Glutamatergic neuron (in vitro differentiated cells): ENCODE measurements around the gene GTPBP6. TPM values are rescaled to one million over a fixed set of nuclear protein-coding genes. Genes with fewer than 3 reads are reported as not detected.
"Not testable (repeated sequence)": the region's sequence is repeated elsewhere in the genome, so short reads cannot be mapped to it uniquely, and the experiment has no call there.

Source experiments
- DNase-seq: peaks from one replicate; pipeline ENCODE4 v3.0.0; 2022
- H3K27ac Mint-ChIP-seq: one replicate; pipeline ENCODE4 v1.8.0; 2020; ENCODE audit warnings: mild to moderate bottlenecking, mixed read lengths, inconsistent platforms; ENCODE audit not compliant: unreplicated experiment
- H3K27me3 Mint-ChIP-seq: one replicate; pipeline ENCODE4 v1.8.0; 2020; ENCODE audit warnings: mild to moderate bottlenecking, moderate library complexity, mixed read lengths, inconsistent platforms; ENCODE audit not compliant: unreplicated experiment
- H3K36me3 Mint-ChIP-seq: one replicate; pipeline ENCODE4 v1.8.0; 2020; ENCODE audit warnings: mild to moderate bottlenecking, mixed read lengths, inconsistent platforms; ENCODE audit not compliant: unreplicated experiment
- H3K4me1 Mint-ChIP-seq: one replicate; pipeline ENCODE4 v1.8.0; 2020; ENCODE audit warnings: mild to moderate bottlenecking, low read depth, mixed read lengths, inconsistent platforms; ENCODE audit not compliant: unreplicated experiment
- H3K4me3 Mint-ChIP-seq: one replicate; pipeline ENCODE4 v1.8.0; 2020; ENCODE audit warnings: mild to moderate bottlenecking, mixed read lengths, inconsistent platforms; ENCODE audit not compliant: unreplicated experiment
- H3K9me3 Mint-ChIP-seq: one replicate; pipeline ENCODE4 v1.8.0; 2020; ENCODE audit warnings: mild to moderate bottlenecking, moderate library complexity, mixed read lengths, inconsistent platforms; ENCODE audit not compliant: unreplicated experiment
- total RNA-seq: library from RNA; stranded (reverse); fragmentation: NEBNext Ultra II Directional; extraction: Animal tissue kit (Norgen Biotek cat#: 25700); gene quantifications from one replicate; pipeline ENCODE4 v1.2.1, GENCODE V29; 2021; ENCODE audit not compliant: unreplicated experiment
- TF ChIP-seq, protein P1 (sequence below): fragments of 200-600 bp; sonication (generic); IDR thresholded peaks from one replicate; pipeline ENCODE4 v1.5.0; 2021; ENCODE audit not compliant: partially characterized antibody, unreplicated experiment

The GTPBP6 gene
- total RNA-seq, 1 donor from 2014 or later, result 52.3 TPM

DNA sequence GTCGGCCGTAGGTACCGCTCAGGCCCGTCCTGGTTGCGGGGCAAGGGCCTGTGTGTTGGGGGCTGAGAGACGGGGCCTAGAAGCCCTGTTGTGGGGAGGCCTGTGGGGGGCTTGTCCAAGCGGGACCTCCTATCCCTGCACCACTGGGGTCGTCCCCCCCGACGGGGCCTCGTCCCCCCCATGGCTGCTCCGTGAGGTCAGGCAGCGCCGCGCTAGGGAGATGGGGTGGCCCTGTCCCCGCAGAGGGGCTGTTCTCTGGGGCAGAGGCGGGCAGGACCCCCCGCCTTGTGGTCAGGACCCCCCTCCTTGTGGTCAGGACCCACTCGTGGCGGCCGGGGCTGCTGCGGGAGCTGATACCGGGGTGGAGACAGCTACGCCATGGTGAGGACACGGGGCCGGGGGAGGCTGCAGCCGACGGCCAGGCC, 12.1 kb upstream of the GTPBP6 start:
- Mint-ChIP-seq H3K4me1 (no peaks in the 10 kb centered on the region), H3K27ac (no peak overlapping the region)

DNA sequence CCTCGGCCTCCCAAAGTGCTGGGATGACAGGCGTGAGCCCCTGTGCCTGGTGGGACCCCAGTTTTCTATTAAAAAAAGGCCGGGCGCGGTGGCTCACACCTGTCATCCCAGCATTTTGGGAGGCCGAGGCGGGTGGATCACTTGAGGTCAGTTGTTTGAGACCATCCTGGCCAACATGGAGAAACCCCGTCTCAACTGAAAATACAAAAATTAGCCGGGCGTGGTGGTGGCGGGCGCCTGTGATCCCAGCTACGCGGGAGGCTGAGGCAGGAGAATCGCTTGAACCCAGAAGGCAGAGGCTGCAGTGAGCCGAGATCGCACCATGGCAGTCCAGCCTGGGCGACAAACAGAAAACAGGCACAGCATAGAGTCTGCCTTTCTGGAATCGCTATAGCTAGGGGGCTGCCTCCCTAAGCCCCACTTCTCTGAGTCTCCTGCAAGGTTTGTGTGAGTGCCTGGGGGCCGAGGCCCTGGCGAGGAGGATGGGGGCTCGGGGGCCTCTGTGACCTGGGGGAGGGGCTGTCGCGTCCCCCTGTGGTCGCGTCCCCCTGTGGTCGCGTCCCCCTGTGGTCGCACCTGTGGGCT, 11.6 kb upstream of the GTPBP6 start:
- H3K27ac Mint-ChIP-seq, H3K27me3 Mint-ChIP-seq, H3K4me3 Mint-ChIP-seq, H3K4me1 Mint-ChIP-seq, H3K36me3 Mint-ChIP-seq, H3K9me3 Mint-ChIP-seq: not testable (repeated sequence)
- DNase-seq, result peak; percentile 12

More for the DNA sequence above, 12.1 kb upstream of the GTPBP6 start:
- DNase-seq, result peak; percentile 17
- peaks cover 4% of the 10 kb centered on the region for H3K9me3 Mint-ChIP-seq
- TF ChIP-seq, protein P1, sequence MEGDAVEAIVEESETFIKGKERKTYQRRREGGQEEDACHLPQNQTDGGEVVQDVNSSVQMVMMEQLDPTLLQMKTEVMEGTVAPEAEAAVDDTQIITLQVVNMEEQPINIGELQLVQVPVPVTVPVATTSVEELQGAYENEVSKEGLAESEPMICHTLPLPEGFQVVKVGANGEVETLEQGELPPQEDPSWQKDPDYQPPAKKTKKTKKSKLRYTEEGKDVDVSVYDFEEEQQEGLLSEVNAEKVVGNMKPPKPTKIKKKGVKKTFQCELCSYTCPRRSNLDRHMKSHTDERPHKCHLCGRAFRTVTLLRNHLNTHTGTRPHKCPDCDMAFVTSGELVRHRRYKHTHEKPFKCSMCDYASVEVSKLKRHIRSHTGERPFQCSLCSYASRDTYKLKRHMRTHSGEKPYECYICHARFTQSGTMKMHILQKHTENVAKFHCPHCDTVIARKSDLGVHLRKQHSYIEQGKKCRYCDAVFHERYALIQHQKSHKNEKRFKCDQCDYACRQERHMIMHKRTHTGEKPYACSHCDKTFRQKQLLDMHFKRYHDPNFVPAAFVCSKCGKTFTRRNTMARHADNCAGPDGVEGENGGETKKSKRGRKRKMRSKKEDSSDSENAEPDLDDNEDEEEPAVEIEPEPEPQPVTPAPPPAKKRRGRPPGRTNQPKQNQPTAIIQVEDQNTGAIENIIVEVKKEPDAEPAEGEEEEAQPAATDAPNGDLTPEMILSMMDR, result no peak
- peaks cover 10% of the 10 kb centered on the region for H3K27me3 Mint-ChIP-seq
- H3K36me3 Mint-ChIP-seq, result no peaks in the 10 kb centered on the region
- no peak overlapping the region for H3K4me3 Mint-ChIP-seq

- Mint-ChIP-seq H3K27me3 (peaks cover 10% of the 10 kb centered on the region), H3K9me3 (peaks cover 1% of the 10 kb centered on the region), H3K27ac (no peak overlapping the region), H3K4me3 (no peak overlapping the region), H3K36me3 (no peaks in the 10 kb centered on the region), H3K4me1 (peaks cover 2% of the 10 kb centered on the region)
- peak; percentile 19 for DNase-seq
- TF ChIP-seq, protein P1, result no peak
These were observed 10.8 kb upstream of the GTPBP6 start for GRCh38 chrX:329291-329910.

DNA sequence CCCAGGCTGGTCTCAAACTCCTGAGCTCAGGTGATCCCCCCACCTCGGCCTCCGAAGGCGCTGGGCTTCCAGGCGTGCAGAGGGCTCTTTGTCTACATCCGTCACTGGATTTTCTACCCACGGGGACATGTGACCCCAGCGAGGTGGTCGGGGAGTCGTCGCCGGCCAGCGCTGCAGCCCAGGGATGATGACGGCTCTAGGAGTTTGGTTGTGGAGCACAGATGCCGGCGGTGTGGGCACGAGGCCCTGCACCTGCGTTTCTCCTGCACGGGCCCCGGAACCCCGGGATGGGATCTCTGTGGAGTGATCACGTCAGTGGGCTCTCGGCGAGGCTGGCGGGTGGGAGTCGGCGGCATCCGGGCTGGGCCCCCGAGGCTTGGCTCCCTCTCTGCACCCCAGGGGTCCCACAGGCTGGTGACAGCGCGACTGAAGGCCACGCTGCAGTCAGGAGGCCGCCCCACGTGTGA, 9.1 kb upstream of the GTPBP6 start:
- Mint-ChIP-seq H3K27me3 (peaks cover 21% of the 10 kb centered on the region), H3K4me1 (peaks cover 6% of the 10 kb centered on the region), H3K36me3 (no peaks in the 10 kb centered on the region), H3K27ac (no peak overlapping the region), H3K9me3 (peaks cover 14% of the 10 kb centered on the region), H3K4me3 (no peak overlapping the region)
- no peak for DNase-seq
- TF ChIP-seq, protein P1, result no peak

DNA sequence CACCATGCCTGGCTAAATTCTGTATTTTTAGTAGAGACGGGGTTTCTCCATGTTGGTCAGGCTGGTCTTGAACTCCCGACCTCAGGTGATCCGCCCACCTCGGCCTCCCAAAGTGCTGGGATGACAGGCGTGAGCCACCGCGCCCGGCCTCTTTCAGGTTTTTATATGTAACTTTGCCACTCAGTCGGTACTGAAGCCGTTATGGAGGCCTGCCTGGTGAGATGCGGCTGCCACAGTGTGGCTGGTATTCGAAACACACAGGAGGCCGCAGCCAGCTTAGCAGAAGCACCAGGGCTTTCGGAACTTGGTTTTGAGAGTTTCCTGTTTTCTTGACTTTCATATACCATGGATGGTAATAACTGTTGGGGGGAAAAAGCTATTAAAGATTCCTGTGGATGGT, 6.1 kb upstream of the GTPBP6 start:
- Mint-ChIP-seq H3K27me3 (peaks cover 25% of the 10 kb centered on the region), H3K9me3 (peaks cover 15% of the 10 kb centered on the region), H3K27ac (peak overlapping the region; percentile 62)
- not testable (repeated sequence) for H3K36me3 Mint-ChIP-seq, H3K4me3 Mint-ChIP-seq, DNase-seq, H3K4me1 Mint-ChIP-seq
